Neutrophil (primary cell): ENCODE measurements around the gene ARHGEF1.
A peak's percentile ranks its signal among the peaks of the same experiment; 100 is the strongest.

Experiments
- H3K27ac ChIP-seq: fragments of 200-600 bp; sonication (generic); 2 replicates; pipeline ENCODE4 v1.5.1; 2016; ENCODE audit warnings: mild to moderate bottlenecking, moderate library complexity
- H3K27me3 ChIP-seq: fragments of 200-600 bp; sonication (generic); 2 replicates; pipeline ENCODE4 v1.6.0; 2016; ENCODE audit warnings: mild to moderate bottlenecking
- H3K36me3 ChIP-seq: fragments of 200-600 bp; sonication (generic); 2 replicates; pipeline ENCODE4 v1.5.1; 2017
- H3K4me1 ChIP-seq, 2 experiments: fragments of 200-600 bp in 1 of 2; sonication (generic) in 1 of 2; 1 replicate in 1 of 2; 2 replicates in 1 of 2; pipeline versions ENCODE4 v1.5.1 to v1.6.1; 2013 to 2016; ENCODE audit warnings: low read depth in 1 of 2, low read length in 1 of 2, mild to moderate bottlenecking in 1 of 2, moderate library complexity in 1 of 2; ENCODE audit not compliant: control insufficient read depth in 1 of 2, insufficient read depth in 1 of 2
- H3K4me3 ChIP-seq, 2 experiments: fragments of 200-600 bp in 1 of 2; sonication (generic) in 1 of 2; 1 replicate in 1 of 2; 2 replicates in 1 of 2; pipeline ENCODE4 v1.5.1; 2013 to 2016; ENCODE audit warnings: low read depth in 1 of 2, low read length in 1 of 2, mild to moderate bottlenecking in 1 of 2, moderate library complexity in 1 of 2
- H3K9me3 ChIP-seq: fragments of 200-600 bp; sonication (generic); 2 replicates; pipeline ENCODE4 v1.5.1; 2016
- TF ChIP-seq, protein P1 (sequence below): fragments of 200-600 bp; sonication (generic); IDR thresholded peaks from 2 replicates; pipeline ENCODE4 v1.5.1; 2016; ENCODE audit warnings: antibody characterized with exemption

The ARHGEF1 gene

DNA sequence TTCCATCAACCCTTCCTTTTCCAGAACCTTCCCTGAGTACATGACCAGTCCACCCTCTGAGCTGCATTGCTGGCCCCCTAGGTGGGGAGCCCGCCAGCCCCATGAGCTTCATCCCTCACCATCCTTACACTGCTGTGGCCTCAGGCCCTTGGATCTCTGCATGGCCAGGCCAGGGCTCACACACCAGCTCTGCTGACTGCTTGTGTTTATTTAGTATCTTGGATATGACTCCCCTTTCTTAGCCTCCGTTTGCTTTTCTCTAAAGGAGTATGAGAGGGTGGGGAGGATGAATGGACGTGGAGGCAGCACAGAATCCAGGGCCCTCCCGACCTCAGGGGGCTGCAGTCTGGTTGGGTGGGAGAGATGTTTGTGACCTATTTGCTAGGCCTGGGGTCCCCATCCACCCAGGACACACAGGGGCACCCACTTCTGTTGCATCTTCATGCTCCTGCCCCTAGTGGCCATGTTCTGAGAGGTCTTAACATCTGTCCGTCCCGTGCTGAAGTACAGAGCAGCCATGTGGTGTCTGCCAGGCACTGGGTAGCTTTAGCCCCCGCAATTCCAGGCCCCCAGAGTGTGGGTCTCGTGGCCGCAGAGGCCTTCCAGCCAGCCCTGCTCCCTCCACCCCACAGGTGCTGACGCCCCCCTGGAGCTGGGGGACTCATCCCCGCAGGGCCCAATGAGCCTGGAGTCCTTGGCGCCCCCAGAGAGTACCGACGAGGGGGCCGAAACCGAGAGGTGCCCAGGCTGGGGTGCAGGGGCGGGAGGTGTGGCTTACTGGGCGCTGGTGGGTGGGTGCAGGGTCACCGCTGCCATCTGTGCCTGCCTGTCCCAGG, 13.0 kb downstream of the ARHGEF1 start:
- Histone ChIP-seq H3K36me3 (peaks cover 96% of the 10 kb centered on the region), H3K9me3 (peaks cover 7% of the 10 kb centered on the region), H3K27me3 (no peaks in the 10 kb centered on the region), H3K4me3 (no peak overlapping the region), H3K27ac (peak overlapping the region; percentile 44), H3K4me1 (no peaks in the 10 kb centered on the region)
- TF ChIP-seq, protein P1, sequence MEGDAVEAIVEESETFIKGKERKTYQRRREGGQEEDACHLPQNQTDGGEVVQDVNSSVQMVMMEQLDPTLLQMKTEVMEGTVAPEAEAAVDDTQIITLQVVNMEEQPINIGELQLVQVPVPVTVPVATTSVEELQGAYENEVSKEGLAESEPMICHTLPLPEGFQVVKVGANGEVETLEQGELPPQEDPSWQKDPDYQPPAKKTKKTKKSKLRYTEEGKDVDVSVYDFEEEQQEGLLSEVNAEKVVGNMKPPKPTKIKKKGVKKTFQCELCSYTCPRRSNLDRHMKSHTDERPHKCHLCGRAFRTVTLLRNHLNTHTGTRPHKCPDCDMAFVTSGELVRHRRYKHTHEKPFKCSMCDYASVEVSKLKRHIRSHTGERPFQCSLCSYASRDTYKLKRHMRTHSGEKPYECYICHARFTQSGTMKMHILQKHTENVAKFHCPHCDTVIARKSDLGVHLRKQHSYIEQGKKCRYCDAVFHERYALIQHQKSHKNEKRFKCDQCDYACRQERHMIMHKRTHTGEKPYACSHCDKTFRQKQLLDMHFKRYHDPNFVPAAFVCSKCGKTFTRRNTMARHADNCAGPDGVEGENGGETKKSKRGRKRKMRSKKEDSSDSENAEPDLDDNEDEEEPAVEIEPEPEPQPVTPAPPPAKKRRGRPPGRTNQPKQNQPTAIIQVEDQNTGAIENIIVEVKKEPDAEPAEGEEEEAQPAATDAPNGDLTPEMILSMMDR = no peak

DNA sequence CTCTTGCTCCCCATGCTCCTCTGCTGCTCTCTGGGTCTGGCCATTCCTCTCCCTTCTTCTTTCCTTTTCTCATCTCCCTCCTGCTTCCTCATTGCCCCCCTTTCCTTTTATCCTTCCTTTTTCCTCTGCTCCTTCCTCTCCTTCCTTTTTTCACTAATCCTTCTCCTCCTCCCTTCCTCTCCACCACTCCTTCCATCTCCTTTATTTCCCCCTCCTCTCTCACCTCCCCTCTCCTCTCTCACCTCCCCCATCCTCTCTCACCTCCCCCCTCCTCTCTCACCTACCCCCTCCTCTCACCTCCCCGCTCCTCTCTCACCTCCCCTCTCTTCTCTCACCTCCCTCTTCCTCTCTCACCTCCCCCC, 13.6 kb downstream of the ARHGEF1 start:
- Histone ChIP-seq H3K36me3 (peaks cover 96% of the 10 kb centered on the region), H3K27ac (peak overlapping the region; percentile 44), H3K9me3 (peaks cover 7% of the 10 kb centered on the region), H3K4me3 (no peak overlapping the region), H3K4me1 (no peaks in the 10 kb centered on the region), H3K27me3 (no peaks in the 10 kb centered on the region)
- TF ChIP-seq, protein P1 = no peak

DNA sequence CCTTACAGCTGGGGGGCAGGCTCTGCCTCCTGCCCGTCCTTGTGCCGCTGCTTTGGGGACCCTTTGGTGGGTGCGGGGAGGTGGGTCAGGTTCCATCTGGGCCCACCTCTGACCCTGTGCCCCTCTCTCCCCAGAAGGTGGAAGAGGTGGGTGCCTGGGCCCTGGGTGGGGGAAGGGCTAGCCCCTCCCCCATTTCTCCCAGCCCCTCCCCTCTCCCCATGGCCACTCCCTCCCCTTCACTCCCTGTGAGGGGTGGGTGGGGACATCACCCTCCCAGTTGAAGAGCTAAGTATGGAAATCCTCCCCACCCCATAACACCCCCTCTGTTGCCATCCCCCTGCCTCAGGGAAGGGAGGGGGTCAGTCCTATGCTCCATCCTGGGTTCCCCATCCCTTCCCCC, 14.2 kb downstream of the ARHGEF1 start:
- Histone ChIP-seq H3K4me3 (no peak overlapping the region), H3K4me1 (no peaks in the 10 kb centered on the region), H3K27me3 (no peaks in the 10 kb centered on the region), H3K27ac (peak overlapping the region; percentile 42), H3K36me3 (peaks cover 96% of the 10 kb centered on the region), H3K9me3 (peaks cover 7% of the 10 kb centered on the region)
- TF ChIP-seq, protein P1 = no peak

DNA sequence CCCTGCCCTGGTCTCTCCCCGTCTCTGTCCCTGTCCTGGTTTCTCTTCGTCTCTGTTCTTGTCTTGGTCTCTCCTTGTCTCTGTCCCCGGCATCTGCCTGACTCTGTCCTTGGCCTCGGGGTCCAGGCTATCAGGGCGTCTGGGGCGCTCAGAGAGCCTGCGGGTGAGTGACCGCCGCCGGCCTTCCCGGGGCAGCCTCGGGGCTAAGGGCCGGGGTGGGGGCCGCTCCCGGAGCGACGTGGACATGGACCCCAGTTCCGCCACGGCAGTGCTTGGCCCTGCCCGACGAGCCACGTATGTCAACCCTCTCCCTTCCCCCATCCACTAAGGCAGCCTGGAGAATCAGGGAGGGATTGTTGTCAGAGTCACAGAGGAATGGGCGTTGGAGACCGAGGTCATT, 14.8 kb downstream of the ARHGEF1 start:
- Histone ChIP-seq H3K9me3 (peaks cover 7% of the 10 kb centered on the region), H3K27me3 (no peaks in the 10 kb centered on the region), H3K4me1 (no peaks in the 10 kb centered on the region), H3K4me3 (no peak overlapping the region), H3K36me3 (peaks cover 96% of the 10 kb centered on the region), H3K27ac (peak overlapping the region; percentile 42)
- TF ChIP-seq, protein P1 = no peak

DNA sequence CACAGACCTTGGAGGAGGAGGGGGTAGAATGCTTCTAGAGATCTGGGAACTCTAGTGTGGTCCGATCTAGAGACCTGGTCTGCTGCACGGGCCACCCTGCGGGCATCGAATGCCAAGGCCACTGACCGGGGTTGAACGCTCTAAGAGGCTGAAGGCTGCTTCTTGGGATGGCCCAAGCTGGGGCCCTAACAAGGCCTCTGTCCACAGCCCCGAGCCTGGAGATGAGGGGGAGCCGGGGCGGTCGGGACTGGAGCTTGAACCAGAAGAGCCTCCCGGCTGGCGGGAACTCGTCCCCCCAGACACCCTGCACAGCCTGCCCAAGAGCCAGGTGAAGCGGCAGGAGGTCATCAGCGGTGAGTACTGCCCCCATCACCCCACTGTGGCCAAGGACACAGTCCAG, 15.3 kb downstream of the ARHGEF1 start:
- TF ChIP-seq, protein P1 = no peak
- H3K4me3 ChIP-seq = no peak overlapping the region
- H3K9me3 ChIP-seq = peaks cover 7% of the 10 kb centered on the region
- peak overlapping the region; percentile 25 for H3K27ac ChIP-seq
- H3K4me1 ChIP-seq = no peaks in the 10 kb centered on the region
- peaks cover 96% of the 10 kb centered on the region for H3K36me3 ChIP-seq
- H3K27me3 ChIP-seq = no peaks in the 10 kb centered on the region
